Tibial nerve (tissue), 4 donors: Measurements from ENCODE around the gene ZC3H8. TPM values are rescaled to one million over a fixed set of nuclear protein-coding genes. Genes with fewer than 3 reads are reported as not detected.

ENCODE experiments used
- DNase-seq, 2 donors: peaks; one replicate each; pipeline ENCODE4 v3.0.0-alpha.2; 2019; ENCODE audit warnings: low spot score in 2 of 2
- H3K27ac ChIP-seq, 4 donors: fragments of 200-600 bp; sonication (generic) in 3 of 4; one replicate each; pipeline ENCODE4 v1.5.1; 2017 to 2019; ENCODE audit warnings: mild to moderate bottlenecking in 1 of 4
- H3K27me3 ChIP-seq, 2 donors: fragments of 200-600 bp; sonication (generic) in 1 of 2; one replicate each; pipeline versions ENCODE4 v1.5.1 to v1.6.0; 2017 to 2019
- H3K36me3 ChIP-seq, 3 donors: fragments of 200-600 bp; sonication (generic); one replicate each; pipeline ENCODE4 v1.5.1; 2018 to 2019
- H3K4me1 ChIP-seq, 4 donors: fragments of 200-600 bp; sonication (generic) in 3 of 4; one replicate each; pipeline ENCODE4 v1.5.1; 2017 to 2019
- H3K4me3 ChIP-seq, 4 donors: fragments of 200-600 bp; sonication (generic) in 3 of 4; one replicate each; pipeline ENCODE4 v1.5.1; 2017 to 2019; ENCODE audit warnings: mild to moderate bottlenecking in 1 of 4, moderate library complexity in 1 of 4
- H3K9me3 ChIP-seq, 4 donors: fragments of 200-600 bp; sonication (generic) in 3 of 4; one replicate each; pipeline ENCODE4 v1.5.1; 2017 to 2019
- CTCF ChIP-seq, 5 experiments: fragments of 200-600 bp in 3 of 5; fragments of 450-650 bp in 2 of 5; sonication (generic) in 3 of 5; IDR thresholded peaks; one replicate each; pipeline ENCODE4 v1.5.1; 2016 to 2019; ENCODE audit warnings: antibody characterized with exemption in 5 of 5, mild to moderate bottlenecking in 3 of 5, moderate library complexity in 2 of 5
- EP300 ChIP-seq, 2 donors: sonication (generic); formaldehyde crosslinking; IDR thresholded peaks; one replicate each; pipeline ENCODE4 v1.6.1; 2017; ENCODE audit warnings: antibody characterized with exemption in 2 of 2, mild to moderate bottlenecking in 1 of 2
- POLR2A ChIP-seq, 2 donors: fragments of 450-650 bp; IDR thresholded peaks; one replicate each; pipeline ENCODE4 v1.6.1; 2017; ENCODE audit warnings: antibody characterized with exemption in 2 of 2, mild to moderate bottlenecking in 2 of 2, moderate library complexity in 2 of 2
- WGBS, 2 donors: methylation state at CpG; one replicate each; pipeline ENCODE4 v1.1.5; 2018; 5-methylcytosine and 5-hydroxymethylcytosine counted together
- total RNA-seq, 4 donors: library from RNA; depleted of rRNA; stranded (reverse); fragments of >200 nt; gene quantifications; one replicate each; pipeline ENCODE4 v1.1.0, GENCODE V29; 2016

ZC3H8 gene
- total RNA-seq, 4 donors from 2014 or later: 3.5 to 81.6 (median 5.7) TPM

- TF ChIP-seq EP300 (IDR thresholded peaks at IDR 0.05) (no peak), CTCF (IDR thresholded peaks at IDR 0.05) (no peak), POLR2A (IDR thresholded peaks at IDR 0.05) (no peak)
- no peak for DNase-seq
- Histone ChIP-seq H3K27me3 (peaks cover 0 to 17% of the 10 kb centered on the region in 2 donors), H3K4me3 (no peak overlapping the region), H3K4me1 (peaks cover 0 to 3% (median 0%) of the 10 kb centered on the region in 4 donors), H3K9me3 (peaks cover 0 to 21% (median 0%) of the 10 kb centered on the region in 4 donors), H3K27ac (no peak overlapping the region), H3K36me3 (no peaks in the 10 kb centered on the region)
- 21 to 39% methylated on average over 18 to 53 of the region's 54 CpGs for WGBS, 2 donors
Observed at GRCh38 chr2:112181571-112182290, 73.1 kb downstream of the ZC3H8 start.

GRCh38 chr2:112175958-112176573 is 78.8 kb downstream of the ZC3H8 start:
- Histone ChIP-seq H3K27me3 (peaks cover 0 to 3% of the 10 kb centered on the region in 2 donors), H3K27ac (no peak overlapping the region), H3K4me3 (no peak overlapping the region), H3K4me1 (no peaks in the 10 kb centered on the region), H3K9me3 (peaks cover 0 to 15% (median 0%) of the 10 kb centered on the region in 4 donors), H3K36me3 (no peaks in the 10 kb centered on the region)
- DNase-seq: no peak
- whole genome bisulfite sequencing, 2 donors: 97 to 99% methylated on average over 7 of the region's 7 CpGs
- no peak for TF ChIP-seq CTCF (IDR thresholded peaks at IDR 0.05)
- TF ChIP-seq POLR2A (IDR thresholded peaks at IDR 0.05): no peak
- no peak for TF ChIP-seq EP300 (IDR thresholded peaks at IDR 0.05)

- Histone ChIP-seq H3K4me3 (no peak overlapping the region), H3K36me3 (no peaks in the 10 kb centered on the region), H3K9me3 (peaks cover 0 to 10% (median 0%) of the 10 kb centered on the region in 4 donors), H3K27me3 (no peaks in the 10 kb centered on the region), H3K27ac (no peak overlapping the region), H3K4me1 (no peaks in the 10 kb centered on the region)
- TF ChIP-seq POLR2A (IDR thresholded peaks at IDR 0.05) (no peak), EP300 (IDR thresholded peaks at IDR 0.05) (no peak), CTCF (IDR thresholded peaks at IDR 0.05) (no peak)
- 84 to 87% methylated on average over 3 of the region's 3 CpGs for WGBS, 2 donors
- DNase-seq: no peak
Observed at GRCh38 chr2:112175333-112175732, 79.5 kb downstream of the ZC3H8 start.

- Histone ChIP-seq H3K27ac (no peak overlapping the region), H3K27me3 (no peaks in the 10 kb centered on the region), H3K9me3 (peaks cover 0 to 2% (median 0%) of the 10 kb centered on the region in 4 donors), H3K4me3 (no peak overlapping the region), H3K4me1 (no peaks in the 10 kb centered on the region), H3K36me3 (no peaks in the 10 kb centered on the region)
- DNase-seq: no peak
- 71 to 72% methylated on average over 4 of the region's 4 CpGs for WGBS, 2 donors
- no peak for TF ChIP-seq EP300 (IDR thresholded peaks at IDR 0.05)
- TF ChIP-seq POLR2A (IDR thresholded peaks at IDR 0.05): no peak
- no peak for TF ChIP-seq CTCF (IDR thresholded peaks at IDR 0.05)
Observed at GRCh38 chr2:112174383-112174782, 80.5 kb downstream of the ZC3H8 start.

- Histone ChIP-seq H3K4me3 (no peak overlapping the region), H3K9me3 (no peaks in the 10 kb centered on the region), H3K4me1 (no peaks in the 10 kb centered on the region), H3K27ac (no peak overlapping the region), H3K36me3 (no peaks in the 10 kb centered on the region), H3K27me3 (no peaks in the 10 kb centered on the region)
- 82 to 86% methylated on average over 11 of the region's 11 CpGs for WGBS, 2 donors
- DNase-seq: no peak
- TF ChIP-seq EP300 (IDR thresholded peaks at IDR 0.05): no peak
- no peak for TF ChIP-seq CTCF (IDR thresholded peaks at IDR 0.05)
- TF ChIP-seq POLR2A (IDR thresholded peaks at IDR 0.05): no peak
Observed at GRCh38 chr2:112173646-112174319, 81.1 kb downstream of the ZC3H8 start.
